WTC11 (cell line): Measurements from ENCODE around the gene PPP3CA. TPM values are rescaled to one million over a fixed set of nuclear protein-coding genes. Genes with fewer than 3 reads are reported as not detected.

Experiments
- ATAC-seq: fragments of 200-7000 bp; cut with Tn5 transposase; 2 replicates; pipeline ENCODE4 v1.10.0; 2021; ENCODE audit warnings: mild to moderate bottlenecking, moderate library complexity
- CTCF ChIA-PET: fragments of 300-600 bp; sonication (Branson Sonifier 250); formaldehyde crosslinking; loops from one replicate; lab custom pipeline; 2021; ENCODE audit warnings: antibody characterized with exemption; lab: Charles Lee
- POLR2A ChIA-PET: fragments of 350-600 bp; sonication (Branson Sonifier 250); formaldehyde crosslinking; loops from one replicate; lab custom pipeline; 2021; ENCODE audit warnings: antibody characterized with exemption; lab: Charles Lee
- DNase-seq: peaks from one replicate; pipeline ENCODE4 v3.0.0; 2021; ENCODE audit warnings: low spot score
- H3K27ac Mint-ChIP-seq: 2 replicates; pipeline ENCODE4 v1.8.0; 2021; ENCODE audit warnings: mixed read lengths
- H3K27me3 Mint-ChIP-seq: 2 replicates; pipeline ENCODE4 v1.8.0; 2021; ENCODE audit warnings: low read depth, mild to moderate bottlenecking, moderate library complexity, mixed read lengths
- H3K36me3 Mint-ChIP-seq: 2 replicates; pipeline ENCODE4 v1.8.0; 2021; ENCODE audit warnings: mixed read lengths
- H3K4me1 Mint-ChIP-seq: 2 replicates; pipeline ENCODE4 v1.8.0; 2022; ENCODE audit warnings: mixed read lengths
- H3K4me3 Mint-ChIP-seq: 2 replicates; pipeline ENCODE4 v1.8.0; 2021; ENCODE audit warnings: mild to moderate bottlenecking, moderate library complexity, mixed read lengths
- H3K9me3 Mint-ChIP-seq: 2 replicates; pipeline ENCODE4 v1.8.0; 2021; ENCODE audit warnings: mixed read lengths
- CBFB ChIP-seq: sonication (generic); formaldehyde crosslinking; IDR thresholded peaks from 2 replicates; pipeline ENCODE4 v1.8.1; 2022; ENCODE audit warnings: mild to moderate bottlenecking, low read depth, missing genetic modification reagents
- FOXJ3 ChIP-seq: sonication (generic); formaldehyde crosslinking; IDR thresholded peaks from 2 replicates; pipeline ENCODE4 v1.9.0; 2021; ENCODE audit warnings: missing genetic modification reagents, mild to moderate bottlenecking, borderline replicate concordance
- GRHL2 ChIP-seq: fragments of 250-450 bp; sonication (Bioruptor Pico); IDR thresholded peaks from 2 replicates; pipeline ENCODE4 v1.8.0; 2022; ENCODE audit warnings: mild to moderate bottlenecking, moderate library complexity; ENCODE audit not compliant: insufficient replicate concordance, severe bottlenecking
- HMGA2 ChIP-seq: fragments of 250-450 bp; sonication (Bioruptor Pico); IDR thresholded peaks from 2 replicates; pipeline ENCODE4 v1.4.0; 2021; ENCODE audit warnings: mild to moderate bottlenecking, moderate library complexity
- NFATC4 ChIP-seq: fragments of 250-450 bp; sonication (Bioruptor Pico); IDR thresholded peaks from 2 replicates; pipeline ENCODE4 v1.9.0; 2021; ENCODE audit warnings: mild to moderate bottlenecking
- NFYB ChIP-seq: sonication (generic); formaldehyde crosslinking; conservative IDR thresholded peaks from 2 replicates; pipeline ENCODE4 v1.8.0; 2022; ENCODE audit warnings: low read depth, missing genetic modification reagents
- SMAD4 ChIP-seq: sonication (generic); formaldehyde crosslinking; IDR thresholded peaks from 2 replicates; pipeline ENCODE4 v1.8.0; 2022; ENCODE audit warnings: mild to moderate bottlenecking, missing genetic modification reagents
- SOX15 ChIP-seq: fragments of 250-450 bp; sonication (Bioruptor Pico); IDR thresholded peaks from 2 replicates; pipeline ENCODE4 v1.9.0; 2021; ENCODE audit warnings: mild to moderate bottlenecking
- TP53 ChIP-seq: sonication (generic); formaldehyde crosslinking; IDR thresholded peaks from 2 replicates; pipeline ENCODE4 v1.8.1; 2023; ENCODE audit warnings: mild to moderate bottlenecking, missing genetic modification reagents
- ZNF396 ChIP-seq: fragments of 250-450 bp; sonication (Bioruptor Pico); IDR thresholded peaks from 2 replicates; pipeline ENCODE4 v1.8.0; 2021; ENCODE audit warnings: mild to moderate bottlenecking, moderate library complexity, borderline replicate concordance
- total RNA-seq: library from RNA; stranded (reverse); gene quantifications from 3 replicates; pipeline ENCODE4 v1.2.3, GENCODE V29; 2021
- TF ChIP-seq, protein P1 (sequence below): sonication (generic); formaldehyde crosslinking; IDR thresholded peaks from 2 replicates; pipeline ENCODE4 v1.8.0; 2022; ENCODE audit warnings: missing genetic modification reagents
- TF ChIP-seq, protein P2 (sequence below): sonication (generic); formaldehyde crosslinking; IDR thresholded peaks from 2 replicates; pipeline ENCODE4 v1.8.0; 2022; ENCODE audit warnings: mild to moderate bottlenecking, missing genetic modification reagents
- TF ChIP-seq, protein P3 (sequence below): sonication (generic); formaldehyde crosslinking; IDR thresholded peaks from 2 replicates; pipeline ENCODE4 v1.8.1; 2023; ENCODE audit warnings: mild to moderate bottlenecking, missing genetic modification reagents, moderate library complexity
- TF ChIP-seq, protein P4 (sequence below): sonication (generic); formaldehyde crosslinking; IDR thresholded peaks from 2 replicates; pipeline ENCODE4 v1.8.0; 2022; ENCODE audit warnings: mild to moderate bottlenecking, missing genetic modification reagents
- TF ChIP-seq, protein P5 (sequence below): sonication (generic); formaldehyde crosslinking; IDR thresholded peaks from 2 replicates; pipeline ENCODE4 v1.8.1; 2022; ENCODE audit warnings: mild to moderate bottlenecking, missing genetic modification reagents, moderate library complexity, borderline replicate concordance
- TF ChIP-seq, protein P6 (sequence below): sonication (generic); formaldehyde crosslinking; IDR thresholded peaks from 2 replicates; pipeline ENCODE4 v1.8.1; 2022; ENCODE audit warnings: missing genetic modification reagents, borderline replicate concordance
- TF ChIP-seq, protein P7 (sequence below): sonication (generic); formaldehyde crosslinking; IDR thresholded peaks from 2 replicates; pipeline ENCODE4 v1.8.1; 2023; ENCODE audit warnings: mild to moderate bottlenecking, missing genetic modification reagents

The PPP3CA gene
- total RNA-seq, 1 experiment from 2014 or later = 41.6 TPM

DNA sequence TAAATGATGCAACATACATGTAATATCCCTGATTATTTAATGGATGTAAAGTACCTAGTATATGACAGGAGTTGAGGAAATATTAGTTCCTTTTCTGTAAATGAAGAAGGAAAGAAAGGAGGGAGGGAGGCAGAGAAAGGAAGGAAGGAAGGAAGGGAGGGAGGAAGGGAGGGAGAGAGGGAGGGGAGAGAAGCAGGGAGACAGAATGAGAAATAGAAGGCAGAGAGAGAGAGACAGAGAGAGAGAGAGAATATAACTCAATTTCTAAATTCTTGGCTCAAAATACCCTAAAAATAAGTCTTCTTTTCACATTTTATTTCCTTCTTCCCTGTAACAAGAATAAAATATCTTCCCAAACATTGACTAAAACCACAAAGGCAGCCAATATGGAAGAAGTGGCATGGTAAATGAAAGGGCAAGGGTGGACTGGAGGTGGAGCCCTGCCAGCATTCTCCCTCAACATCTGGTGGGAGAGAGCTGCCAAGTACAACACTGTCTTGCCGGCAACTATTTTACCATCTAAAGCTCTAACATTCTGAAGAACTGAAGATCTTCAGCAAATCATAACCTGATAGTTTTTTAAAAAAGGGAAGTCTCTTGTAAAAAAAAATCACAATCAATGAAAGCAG, 245.1 kb downstream of the PPP3CA start (continued):
- TF ChIP-seq, protein P1, sequence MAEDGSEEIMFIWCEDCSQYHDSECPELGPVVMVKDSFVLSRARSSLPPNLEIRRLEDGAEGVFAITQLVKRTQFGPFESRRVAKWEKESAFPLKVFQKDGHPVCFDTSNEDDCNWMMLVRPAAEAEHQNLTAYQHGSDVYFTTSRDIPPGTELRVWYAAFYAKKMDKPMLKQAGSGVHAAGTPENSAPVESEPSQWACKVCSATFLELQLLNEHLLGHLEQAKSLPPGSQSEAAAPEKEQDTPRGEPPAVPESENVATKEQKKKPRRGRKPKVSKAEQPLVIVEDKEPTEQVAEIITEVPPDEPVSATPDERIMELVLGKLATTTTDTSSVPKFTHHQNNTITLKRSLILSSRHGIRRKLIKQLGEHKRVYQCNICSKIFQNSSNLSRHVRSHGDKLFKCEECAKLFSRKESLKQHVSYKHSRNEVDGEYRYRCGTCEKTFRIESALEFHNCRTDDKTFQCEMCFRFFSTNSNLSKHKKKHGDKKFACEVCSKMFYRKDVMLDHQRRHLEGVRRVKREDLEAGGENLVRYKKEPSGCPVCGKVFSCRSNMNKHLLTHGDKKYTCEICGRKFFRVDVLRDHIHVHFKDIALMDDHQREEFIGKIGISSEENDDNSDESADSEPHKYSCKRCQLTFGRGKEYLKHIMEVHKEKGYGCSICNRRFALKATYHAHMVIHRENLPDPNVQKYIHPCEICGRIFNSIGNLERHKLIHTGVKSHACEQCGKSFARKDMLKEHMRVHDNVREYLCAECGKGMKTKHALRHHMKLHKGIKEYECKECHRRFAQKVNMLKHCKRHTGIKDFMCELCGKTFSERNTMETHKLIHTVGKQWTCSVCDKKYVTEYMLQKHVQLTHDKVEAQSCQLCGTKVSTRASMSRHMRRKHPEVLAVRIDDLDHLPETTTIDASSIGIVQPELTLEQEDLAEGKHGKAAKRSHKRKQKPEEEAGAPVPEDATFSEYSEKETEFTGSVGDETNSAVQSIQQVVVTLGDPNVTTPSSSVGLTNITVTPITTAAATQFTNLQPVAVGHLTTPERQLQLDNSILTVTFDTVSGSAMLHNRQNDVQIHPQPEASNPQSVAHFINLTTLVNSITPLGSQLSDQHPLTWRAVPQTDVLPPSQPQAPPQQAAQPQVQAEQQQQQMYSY (CRISPR knock-in tag) = no peak
- TF ChIP-seq ZNF396 (CRISPR knock-in tag) = no peak
- TF ChIP-seq SOX15 (CRISPR knock-in tag) = no peak
- TF ChIP-seq FOXJ3 (CRISPR knock-in tag) = no peak
- TF ChIP-seq, protein P2, sequence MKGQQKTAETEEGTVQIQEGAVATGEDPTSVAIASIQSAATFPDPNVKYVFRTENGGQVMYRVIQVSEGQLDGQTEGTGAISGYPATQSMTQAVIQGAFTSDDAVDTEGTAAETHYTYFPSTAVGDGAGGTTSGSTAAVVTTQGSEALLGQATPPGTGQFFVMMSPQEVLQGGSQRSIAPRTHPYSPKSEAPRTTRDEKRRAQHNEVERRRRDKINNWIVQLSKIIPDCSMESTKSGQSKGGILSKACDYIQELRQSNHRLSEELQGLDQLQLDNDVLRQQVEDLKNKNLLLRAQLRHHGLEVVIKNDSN (CRISPR knock-in tag) = no peak
- TF ChIP-seq NFYB = no peak
- no peak for TF ChIP-seq HMGA2 (CRISPR knock-in tag)
- no peak for TF ChIP-seq CBFB (CRISPR knock-in tag)
- no peak for TF ChIP-seq NFATC4 (CRISPR knock-in tag)
- TF ChIP-seq, protein P3, sequence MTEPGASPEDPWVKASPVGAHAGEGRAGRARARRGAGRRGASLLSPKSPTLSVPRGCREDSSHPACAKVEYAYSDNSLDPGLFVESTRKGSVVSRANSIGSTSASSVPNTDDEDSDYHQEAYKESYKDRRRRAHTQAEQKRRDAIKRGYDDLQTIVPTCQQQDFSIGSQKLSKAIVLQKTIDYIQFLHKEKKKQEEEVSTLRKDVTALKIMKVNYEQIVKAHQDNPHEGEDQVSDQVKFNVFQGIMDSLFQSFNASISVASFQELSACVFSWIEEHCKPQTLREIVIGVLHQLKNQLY (CRISPR knock-in tag) = no peak
- TF ChIP-seq, protein P4, sequence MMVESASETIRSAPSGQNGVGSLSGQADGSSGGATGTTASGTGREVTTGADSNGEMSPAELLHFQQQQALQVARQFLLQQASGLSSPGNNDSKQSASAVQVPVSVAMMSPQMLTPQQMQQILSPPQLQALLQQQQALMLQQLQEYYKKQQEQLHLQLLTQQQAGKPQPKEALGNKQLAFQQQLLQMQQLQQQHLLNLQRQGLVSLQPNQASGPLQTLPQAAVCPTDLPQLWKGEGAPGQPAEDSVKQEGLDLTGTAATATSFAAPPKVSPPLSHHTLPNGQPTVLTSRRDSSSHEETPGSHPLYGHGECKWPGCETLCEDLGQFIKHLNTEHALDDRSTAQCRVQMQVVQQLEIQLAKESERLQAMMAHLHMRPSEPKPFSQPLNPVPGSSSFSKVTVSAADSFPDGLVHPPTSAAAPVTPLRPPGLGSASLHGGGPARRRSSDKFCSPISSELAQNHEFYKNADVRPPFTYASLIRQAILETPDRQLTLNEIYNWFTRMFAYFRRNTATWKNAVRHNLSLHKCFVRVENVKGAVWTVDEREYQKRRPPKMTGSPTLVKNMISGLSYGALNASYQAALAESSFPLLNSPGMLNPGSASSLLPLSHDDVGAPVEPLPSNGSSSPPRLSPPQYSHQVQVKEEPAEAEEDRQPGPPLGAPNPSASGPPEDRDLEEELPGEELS (CRISPR knock-in tag) = no peak
- TF ChIP-seq, protein P5, sequence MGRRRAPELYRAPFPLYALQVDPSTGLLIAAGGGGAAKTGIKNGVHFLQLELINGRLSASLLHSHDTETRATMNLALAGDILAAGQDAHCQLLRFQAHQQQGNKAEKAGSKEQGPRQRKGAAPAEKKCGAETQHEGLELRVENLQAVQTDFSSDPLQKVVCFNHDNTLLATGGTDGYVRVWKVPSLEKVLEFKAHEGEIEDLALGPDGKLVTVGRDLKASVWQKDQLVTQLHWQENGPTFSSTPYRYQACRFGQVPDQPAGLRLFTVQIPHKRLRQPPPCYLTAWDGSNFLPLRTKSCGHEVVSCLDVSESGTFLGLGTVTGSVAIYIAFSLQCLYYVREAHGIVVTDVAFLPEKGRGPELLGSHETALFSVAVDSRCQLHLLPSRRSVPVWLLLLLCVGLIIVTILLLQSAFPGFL = no peak

DNA sequence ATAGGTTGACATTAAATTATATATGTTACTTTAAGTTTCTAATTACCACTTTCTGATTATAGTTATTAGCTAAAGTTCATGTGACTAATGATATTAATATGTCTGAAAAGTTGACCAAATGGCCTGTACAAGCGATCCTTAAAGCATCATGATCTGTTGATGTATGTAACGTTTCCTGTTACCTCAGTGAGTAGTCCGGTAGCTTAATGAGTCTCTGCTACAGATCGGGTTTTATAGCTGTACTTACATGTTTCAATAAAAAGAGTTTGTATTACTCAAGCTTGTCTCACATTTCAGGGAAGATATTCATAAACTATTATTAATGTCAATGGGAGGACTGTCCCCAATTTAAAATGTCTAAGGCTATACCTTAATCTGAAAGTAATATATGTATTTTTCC, 246.3 kb downstream of the PPP3CA start:
- TF ChIP-seq SMAD4 (CRISPR knock-in tag) = no peak
- TF ChIP-seq, protein P6, sequence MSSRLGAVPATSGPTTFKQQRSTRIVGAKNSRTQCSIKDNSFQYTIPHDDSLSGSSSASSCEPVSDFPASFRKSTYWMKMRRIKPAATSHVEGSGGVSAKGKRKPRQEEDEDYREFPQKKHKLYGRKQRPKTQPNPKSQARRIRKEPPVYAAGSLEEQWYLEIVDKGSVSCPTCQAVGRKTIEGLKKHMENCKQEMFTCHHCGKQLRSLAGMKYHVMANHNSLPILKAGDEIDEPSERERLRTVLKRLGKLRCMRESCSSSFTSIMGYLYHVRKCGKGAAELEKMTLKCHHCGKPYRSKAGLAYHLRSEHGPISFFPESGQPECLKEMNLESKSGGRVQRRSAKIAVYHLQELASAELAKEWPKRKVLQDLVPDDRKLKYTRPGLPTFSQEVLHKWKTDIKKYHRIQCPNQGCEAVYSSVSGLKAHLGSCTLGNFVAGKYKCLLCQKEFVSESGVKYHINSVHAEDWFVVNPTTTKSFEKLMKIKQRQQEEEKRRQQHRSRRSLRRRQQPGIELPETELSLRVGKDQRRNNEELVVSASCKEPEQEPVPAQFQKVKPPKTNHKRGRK (CRISPR knock-in tag) = no peak
- TF ChIP-seq, protein P7, sequence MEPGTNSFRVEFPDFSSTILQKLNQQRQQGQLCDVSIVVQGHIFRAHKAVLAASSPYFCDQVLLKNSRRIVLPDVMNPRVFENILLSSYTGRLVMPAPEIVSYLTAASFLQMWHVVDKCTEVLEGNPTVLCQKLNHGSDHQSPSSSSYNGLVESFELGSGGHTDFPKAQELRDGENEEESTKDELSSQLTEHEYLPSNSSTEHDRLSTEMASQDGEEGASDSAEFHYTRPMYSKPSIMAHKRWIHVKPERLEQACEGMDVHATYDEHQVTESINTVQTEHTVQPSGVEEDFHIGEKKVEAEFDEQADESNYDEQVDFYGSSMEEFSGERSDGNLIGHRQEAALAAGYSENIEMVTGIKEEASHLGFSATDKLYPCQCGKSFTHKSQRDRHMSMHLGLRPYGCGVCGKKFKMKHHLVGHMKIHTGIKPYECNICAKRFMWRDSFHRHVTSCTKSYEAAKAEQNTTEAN (CRISPR knock-in tag) = no peak
- TF ChIP-seq GRHL2 (CRISPR knock-in tag) = no peak
- TF ChIP-seq TP53 (CRISPR knock-in tag) = no peak
- no peak for ATAC-seq
- DNase-seq = no peak
- Mint-ChIP-seq H3K36me3 (no peaks in the 10 kb centered on the region), H3K27ac (no peak overlapping the region), H3K9me3 (no peaks in the 10 kb centered on the region), H3K4me3 (no peak overlapping the region), H3K4me1 (peaks cover 26% of the 10 kb centered on the region), H3K27me3 (no peaks in the 10 kb centered on the region)
- ChIA-PET CTCF (no interaction called here), POLR2A (no interaction called here)
